IPS DF 4.7 (cell line): ENCODE results near the gene MOXD1.

Experiments used
- DNase-seq: peaks from one replicate; pipeline ENCODE4 v3.0.0-alpha.2; 2013; ENCODE audit warnings: low spot score; ENCODE audit errors: extremely low read depth

Gene MOXD1

DNA sequence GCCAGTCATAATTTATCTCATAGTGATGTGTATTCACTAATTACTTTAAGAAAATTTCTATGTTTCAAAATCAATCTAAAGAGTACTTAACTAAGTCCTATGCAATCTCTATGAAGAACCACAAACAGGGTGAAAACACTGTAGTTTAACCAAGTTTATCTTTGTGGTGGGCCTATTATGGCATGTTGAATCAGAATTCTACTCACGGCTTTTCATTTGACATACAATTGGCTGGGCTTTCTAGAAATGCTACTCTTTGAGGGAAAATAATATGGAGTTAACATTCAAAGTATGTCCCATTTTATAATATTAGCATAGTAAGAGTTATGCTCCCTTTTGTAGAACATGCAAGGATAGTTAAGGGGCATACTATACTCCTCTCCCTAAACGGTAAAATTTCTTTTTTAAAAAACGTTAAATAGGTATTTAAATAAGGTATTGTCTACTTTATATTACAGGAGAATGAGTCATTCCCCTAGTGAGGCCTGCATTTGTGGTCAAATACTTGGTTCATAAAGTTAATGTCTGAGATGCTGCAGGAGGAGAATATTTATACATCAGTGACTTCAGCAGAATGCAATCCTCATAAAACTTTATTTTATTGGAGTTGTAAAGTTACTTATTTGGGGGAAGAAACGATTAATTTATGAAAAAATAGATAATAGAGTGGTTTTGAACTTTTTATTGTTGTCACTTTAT, 1.8 kb downstream of the MOXD1 start:
- DNase-seq, result no peak

DNA sequence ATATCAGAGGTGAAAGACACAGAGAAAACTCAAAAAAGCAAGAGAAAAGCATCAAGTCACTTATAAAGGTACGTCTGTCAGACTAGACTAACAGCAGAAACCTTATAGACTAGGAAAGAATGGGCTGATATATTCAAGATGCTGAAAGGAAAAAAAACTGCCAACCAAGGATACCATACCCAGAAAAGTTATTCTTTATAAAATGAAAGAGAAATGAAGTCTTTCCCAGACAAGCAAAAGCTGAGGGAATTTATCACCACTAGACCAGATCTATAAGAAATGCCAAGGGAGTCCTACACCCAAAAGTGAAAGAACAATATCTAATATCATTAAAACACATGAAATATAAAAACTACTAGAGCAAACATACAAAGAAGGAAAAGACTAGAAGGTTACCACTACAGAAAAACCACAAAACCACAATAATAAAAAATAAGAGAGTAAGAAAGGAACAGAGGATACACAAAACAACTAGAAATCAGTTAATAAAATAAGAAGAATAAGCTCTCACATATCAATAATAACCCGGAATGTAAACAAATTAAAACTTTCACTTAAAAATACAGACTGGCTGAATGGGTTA, 6.2 kb downstream of the MOXD1 start:
- DNase-seq, result no peak

DNA sequence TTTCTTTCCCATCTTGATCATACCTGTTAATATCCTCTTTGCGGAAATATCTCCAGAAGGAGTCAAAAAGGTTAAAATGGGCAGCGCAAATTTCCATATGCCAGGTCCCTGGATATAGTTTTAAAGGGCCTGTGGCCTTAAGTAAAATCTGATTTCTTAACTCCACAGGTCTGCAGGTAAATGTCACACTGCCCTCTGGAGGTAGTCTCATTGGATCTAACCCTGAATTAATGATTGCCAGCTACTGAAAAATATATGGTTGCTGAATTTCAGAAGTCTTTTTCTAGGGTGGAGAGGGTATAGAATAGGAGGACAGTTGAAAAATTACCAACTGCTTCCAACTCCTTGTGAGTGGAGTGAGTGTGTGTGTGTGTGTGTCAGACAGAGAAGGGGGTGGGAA, 8.5 kb downstream of the MOXD1 start:
- DNase-seq, result no peak

DNA sequence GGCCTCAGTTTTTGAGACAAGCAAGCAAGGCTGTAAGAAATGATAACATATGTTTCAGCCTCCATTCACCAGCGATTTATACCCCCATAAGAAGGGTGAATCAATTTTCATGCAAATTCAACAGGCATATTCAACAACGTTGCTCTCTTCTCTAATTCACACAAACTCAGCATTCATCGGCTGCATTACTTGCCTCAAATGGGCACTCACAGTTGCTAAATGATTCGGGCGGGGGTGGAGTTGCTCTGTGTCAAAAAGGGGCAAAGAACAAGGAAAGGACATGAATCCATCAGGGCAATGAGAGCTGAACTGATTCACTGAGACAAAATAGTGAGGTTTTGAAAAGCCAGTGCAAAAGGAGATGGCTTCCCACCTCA, 9.0 kb downstream of the MOXD1 start:
- no peak for DNase-seq

DNA sequence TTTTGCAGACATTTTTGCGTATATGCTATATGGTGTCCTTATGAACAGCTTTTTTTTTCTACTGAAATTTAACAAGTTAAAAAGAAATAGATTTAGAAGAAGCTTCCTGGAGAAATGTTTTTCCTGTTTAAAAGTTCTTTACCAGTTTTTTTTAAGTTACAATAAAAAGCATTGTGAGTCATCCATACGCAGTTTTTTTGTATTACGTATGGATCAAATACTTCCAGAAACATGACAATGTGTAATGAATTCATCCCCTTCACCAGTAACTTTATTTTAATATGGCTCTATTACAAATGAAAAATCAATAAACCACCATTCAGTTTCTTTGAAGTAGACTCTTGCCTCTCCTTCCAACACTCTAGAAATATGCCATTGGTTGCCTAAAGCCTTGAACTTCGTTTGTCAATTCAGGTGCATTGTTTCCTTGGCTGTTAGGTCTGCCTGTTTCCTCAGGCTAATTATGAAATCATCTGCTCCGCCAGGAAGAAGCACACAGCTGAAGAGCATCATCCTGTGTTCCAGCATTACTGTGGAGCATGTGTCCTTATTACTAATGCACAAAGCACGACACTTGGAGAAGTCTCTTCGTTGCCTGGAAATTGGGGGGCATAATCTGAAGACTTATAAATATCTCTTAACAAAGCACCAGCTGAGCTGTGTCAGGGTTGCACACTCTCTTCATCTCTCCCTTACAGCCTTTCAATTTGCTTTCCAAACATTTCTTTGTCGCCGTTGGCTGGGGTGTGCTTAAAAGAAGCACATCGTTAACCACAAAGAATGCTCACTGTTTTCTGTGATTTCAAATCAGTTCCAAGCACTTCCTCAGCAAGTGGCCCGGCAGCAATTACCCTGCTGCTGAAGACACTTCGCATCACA, 9.6 kb downstream of the MOXD1 start:
- no peak for DNase-seq

DNA sequence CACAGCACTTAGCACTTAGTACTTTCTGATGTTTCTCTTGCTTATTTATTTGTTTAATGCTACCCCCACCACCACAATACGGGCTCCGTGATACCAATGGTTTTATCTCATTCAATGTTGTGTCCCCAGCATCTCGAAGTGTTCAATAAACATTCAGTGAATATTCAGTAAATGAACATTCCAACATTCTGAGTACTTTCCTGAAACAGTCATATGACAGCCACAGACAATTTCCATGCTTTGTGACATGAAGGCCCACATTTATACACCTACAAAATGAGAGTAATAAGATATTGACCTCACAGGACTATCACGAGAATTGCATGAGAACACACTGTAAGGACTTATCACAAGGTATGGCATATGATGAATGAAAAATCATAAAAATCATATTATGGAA, 10.8 kb downstream of the MOXD1 start:
- DNase-seq, result no peak

DNA sequence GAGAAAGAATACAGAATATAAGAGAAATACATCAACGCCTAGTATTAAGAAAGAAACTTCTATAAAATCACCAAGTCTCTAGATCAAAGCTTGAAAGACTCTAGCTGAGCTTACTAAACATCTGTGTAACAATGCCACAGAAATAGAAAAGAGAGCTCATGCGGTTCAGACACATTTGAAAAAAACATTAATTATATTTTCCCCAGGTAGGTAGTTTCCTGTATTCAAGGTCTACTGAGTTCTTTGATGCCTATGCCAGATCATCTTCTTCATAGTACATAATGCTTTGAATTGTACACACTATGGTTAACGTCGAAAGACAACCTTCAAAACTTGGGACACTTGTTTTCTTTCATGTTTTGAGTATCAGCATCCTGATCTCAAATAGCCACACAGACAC, 11.3 kb downstream of the MOXD1 start:
- no peak for DNase-seq

DNA sequence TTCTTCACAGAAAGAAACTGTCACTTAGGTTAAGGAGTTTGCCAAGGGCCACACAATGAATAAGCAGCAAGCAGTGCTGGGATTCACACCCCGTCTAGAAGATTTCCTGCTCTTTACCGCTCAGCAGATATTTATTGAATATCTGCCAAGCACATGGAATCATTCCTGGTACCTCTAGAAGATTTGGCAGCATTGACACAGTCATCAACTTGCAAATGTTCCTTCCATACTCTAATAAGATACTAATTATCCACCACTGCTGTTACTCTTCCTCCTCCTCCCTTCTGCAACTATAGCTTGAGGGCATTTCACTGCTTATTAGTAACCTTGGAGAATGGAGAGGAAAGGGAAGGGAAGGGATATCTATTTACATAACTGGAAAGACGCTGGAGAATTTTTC, 13.0 kb downstream of the MOXD1 start:
- DNase-seq, result no peak

DNA sequence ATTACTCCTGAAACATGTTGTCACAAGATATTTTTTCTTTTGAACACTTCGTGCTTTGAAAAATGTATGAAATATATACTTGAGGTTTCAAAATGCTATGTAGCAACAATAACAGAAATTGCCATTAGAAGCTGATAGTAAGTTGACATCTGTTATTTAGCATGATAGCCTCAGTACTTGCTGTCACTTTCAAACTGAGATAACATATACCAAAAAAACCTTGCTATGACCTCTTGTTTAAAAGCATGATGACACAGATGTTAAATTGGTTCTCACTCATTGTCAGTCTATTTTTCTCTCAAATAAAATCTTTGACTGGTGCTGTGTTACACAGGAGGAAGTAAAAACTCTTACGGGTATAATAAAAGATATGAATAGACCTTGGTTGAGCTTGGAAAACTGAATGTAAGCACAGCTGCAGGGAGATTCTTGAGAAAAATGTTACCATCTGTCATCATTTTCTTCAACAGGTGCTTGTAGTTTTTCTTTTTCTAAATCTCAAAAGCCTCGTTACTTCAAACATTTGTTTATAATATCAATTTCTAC, 18.6 kb downstream of the MOXD1 start:
- DNase-seq, result no peak

DNA sequence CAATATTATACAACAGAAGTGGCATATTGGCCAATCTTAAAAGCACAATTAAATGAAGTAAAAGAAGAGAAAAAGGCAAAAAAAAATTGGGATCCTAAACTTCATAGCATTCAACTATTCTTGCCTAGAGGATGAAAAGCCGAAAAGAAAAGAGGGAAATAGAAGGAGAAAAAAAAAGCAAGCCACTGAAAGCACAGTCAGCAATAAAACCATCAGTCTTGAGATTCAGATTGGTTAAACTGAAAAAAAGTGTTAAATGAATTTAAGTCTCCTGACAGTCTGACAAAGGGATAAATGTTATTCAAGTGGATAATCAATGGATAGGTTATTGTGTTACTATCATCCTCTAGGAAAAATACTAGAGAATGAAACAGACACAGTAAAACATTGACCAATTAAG, 19.9 kb downstream of the MOXD1 start:
- no peak for DNase-seq

DNA sequence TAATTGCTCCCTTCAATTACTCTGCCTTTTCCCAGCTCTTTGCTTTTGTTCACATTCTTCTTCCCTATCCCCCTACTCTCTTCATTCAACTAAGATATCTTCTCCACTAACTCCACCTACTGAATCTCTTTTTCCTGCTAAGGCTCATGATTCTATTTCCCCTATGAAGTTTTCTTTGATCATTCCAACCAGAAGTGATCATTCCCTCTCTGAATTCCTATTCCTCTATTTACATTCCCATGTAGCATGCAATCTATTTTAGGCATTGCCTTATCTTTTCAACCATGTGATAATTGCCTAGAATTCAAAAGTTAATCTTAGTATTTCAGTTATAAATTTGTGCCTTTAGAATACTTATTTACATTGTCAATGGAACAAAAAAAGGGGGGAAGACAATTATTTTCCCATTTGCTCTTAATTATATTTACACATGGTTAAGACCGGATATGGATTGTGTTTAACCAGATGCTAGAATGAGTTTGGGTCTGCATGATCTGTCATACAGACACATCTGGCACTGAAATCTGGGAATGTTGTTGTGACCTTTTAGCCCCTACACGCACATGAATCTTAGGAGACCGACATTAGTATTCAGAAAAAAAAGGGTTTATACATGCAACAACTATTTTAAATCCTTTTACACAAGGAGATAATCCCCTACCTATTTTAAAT, 20.8 kb downstream of the MOXD1 start:
- DNase-seq, result no peak

DNA sequence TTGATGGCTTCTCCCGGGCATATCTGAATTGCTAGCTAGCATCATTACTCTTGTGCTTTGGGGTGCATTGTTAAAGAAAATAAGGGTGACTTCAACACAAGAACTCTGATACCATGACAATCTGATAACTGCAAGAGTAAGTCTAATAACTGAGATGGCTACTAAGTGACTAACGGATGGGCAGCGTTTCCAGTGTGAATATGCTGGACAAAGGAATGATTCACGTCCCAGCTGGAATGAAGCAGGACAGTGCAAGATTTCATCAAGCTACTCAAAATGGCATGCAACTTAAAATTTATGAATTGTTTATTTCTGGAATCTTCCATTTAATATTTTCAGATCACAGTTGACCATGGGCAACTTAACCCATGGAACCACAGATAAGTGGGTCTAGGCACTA, 31.7 kb downstream of the MOXD1 start:
- no peak for DNase-seq

DNA sequence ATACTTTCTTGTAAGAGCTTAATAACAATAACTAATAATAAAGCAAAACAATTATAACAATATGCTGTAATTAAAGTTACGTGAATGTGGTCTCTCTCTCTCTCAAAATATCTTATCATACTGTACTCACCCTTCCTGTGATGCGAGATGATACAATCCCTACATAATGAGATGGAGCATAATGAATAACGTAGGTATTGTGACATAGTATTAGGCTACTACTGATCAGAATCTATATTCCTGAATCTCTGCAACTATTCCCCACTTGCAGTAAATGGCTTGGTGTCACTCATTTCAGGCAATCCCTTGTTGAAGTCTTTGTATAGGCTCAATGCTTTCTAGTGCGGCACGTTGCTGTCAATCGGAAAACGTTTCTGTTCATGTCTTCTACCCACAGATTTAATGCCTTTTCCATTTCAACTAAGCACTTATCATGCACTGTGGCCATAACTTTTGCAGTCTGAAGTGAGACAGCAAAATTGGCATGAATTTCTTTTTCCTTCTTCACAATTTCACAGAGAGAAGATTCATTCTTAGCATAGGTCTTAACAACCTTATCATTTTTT, 32.3 kb downstream of the MOXD1 start:
- no peak for DNase-seq

DNA sequence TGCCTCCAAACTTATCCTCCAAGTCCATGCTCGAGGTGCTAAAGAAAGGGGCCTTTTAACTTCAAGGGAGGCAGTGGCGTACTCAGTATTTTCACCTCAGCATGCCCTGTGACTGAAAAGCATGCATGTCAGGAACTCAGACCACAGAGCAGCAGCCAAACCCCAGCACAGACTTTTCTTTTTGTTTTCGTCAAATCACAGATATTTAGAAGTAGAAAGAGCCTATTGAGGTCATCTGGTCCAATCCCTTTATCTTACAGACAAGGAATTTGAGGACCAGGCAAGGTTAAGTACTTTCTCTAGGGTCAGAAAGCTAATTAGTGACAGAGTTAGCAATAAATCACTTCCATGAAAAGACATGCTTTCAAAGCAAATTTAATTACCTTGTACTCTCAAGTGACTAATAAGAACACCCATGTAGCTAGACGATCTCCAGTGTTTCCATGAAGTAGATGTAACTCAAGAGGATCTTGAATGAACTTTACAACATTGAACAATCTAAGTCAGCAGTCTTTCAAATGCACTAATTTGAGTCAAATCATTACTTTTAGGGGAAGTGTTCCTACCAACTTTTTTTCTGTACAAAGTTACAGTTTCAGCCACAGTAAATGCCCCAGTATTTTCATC, 35.9 kb downstream of the MOXD1 start:
- no peak for DNase-seq

DNA sequence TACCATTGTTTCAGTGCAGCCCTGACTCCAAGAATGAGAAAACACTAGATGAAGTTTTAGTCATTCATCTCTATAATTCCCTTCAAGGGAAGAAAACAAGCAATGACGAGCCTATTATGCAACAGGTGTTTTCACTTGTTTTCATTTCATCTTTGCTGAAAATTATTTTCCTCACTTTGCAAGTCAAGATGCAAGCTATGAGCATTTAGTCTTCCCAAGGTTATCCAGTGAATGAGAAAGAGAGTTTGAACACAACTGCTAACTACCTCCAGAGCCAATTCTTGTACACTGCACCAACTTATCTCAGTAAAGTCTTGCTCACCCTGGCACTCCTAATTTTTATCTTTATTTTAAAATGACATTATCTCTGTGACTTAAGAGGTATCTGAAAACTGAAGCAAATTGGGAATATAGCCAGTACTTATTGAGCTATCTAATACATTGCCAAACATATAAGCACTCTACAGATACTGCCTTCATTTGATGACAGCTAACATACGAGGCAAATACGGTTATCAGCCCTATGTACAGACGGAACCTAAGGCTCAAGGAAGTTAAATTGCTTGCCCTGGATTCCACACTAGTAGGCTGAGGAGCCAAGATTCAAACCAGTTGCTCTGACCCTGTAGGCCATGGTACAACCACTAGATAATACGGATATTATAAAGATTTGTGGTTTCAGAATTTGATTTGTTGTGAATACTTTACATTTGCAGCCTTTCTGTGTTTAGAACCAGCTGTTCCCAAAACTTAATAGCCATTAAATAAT, 36.8 kb downstream of the MOXD1 start:
- no peak for DNase-seq

DNA sequence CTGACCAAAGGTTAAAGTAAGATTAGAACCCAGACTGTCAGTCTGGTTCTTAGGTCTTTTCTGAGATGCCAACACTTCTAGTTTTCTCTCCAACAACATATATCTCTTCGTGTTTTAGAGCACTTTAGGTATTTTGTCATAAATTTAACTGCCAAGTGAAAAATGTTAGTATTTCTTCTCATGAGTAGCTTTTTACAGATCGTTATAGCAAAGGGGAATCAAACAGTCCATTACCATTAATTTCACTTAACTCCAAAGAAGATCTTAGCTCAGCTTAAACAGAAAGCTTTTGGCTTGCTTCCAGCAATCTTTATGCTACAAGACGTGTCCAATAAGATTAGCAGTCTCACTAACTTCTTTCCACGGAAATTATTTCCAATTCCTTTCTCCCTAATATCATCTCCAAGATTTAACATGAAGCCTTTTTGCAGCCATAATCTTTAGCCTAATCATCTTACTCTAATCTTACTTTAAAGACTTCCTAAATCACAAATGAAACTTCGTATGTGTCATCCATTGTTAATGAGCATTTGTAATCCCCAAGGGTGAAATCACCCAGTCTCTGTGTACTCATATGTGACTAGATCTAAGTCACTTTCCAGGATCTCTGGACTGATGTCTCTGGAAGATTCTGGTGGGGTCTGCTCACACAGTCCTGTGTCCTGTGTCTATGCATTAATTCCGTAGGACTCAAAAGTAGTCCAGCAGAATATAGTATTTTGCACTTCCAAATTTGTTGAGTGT, 38.7 kb downstream of the MOXD1 start:
- no peak for DNase-seq

DNA sequence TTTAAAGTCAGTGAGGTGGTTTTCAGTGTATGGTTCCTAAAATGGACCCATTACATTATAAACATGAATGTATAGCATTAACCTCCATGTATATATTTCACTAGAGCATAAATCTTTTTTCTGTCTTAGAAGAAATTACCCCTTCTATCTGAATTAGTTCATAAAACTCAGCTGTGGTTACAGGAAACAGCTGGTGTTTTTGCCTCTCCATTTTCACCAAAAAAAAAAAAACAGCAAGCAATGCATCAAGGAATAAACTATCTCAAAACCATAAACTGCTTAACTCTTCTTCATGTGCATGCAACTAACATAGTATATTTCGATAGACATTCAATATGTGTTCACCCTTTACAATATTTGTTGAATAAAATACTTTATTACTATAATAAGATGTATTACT, 40.2 kb downstream of the MOXD1 start:
- no peak for DNase-seq

DNA sequence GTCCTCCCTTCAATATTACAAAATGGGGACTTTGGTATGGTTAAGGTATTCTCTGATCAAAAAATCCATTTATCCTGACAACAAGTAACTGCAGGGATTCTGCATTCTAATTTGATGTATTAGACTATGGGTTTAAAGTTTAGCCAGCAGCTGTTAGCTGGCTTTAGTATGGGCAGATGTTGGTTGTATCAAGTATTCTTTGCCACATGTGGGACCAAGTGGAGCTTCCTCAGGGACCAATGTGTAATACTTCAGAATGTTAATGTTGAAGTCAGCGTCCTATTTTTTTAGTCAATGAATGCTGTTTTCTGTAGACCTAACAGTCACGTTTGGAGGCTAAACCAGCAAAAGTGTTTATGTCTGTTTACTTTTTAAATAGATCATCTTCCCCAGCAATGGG, 41.4 kb downstream of the MOXD1 start:
- no peak for DNase-seq

DNA sequence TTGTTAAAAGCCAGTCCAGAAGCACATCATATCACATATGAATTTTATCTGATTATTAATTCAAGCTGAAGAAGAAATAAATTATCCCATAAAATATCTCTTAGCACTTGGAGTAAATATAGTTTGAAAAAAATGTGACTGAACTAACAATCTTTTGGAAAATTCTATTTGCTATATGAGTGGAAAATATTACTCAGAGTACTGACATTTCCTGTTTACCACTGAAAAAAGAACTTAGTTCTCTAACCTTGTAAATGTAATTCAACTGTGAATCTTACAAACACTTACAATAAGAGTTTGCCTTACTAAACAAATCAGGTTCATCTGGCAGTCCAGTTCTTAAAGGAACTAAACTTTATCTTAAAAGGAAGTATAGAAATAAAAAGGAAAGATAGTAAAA, 44.2 kb downstream of the MOXD1 start:
- no peak for DNase-seq
